Rectal smooth muscle tissue (tissue), 1 donor: ENCODE measurements around the gene GPC5.

ENCODE experiments used
- H3K27ac ChIP-seq: one replicate; pipeline ENCODE4 v1.7.0; 2013; ENCODE audit warnings: low read depth, low read length, inconsistent platforms
- H3K27me3 ChIP-seq: one replicate; pipeline ENCODE4 v1.7.0; 2013; ENCODE audit warnings: low read length; ENCODE audit not compliant: control insufficient read depth, insufficient read depth
- H3K36me3 ChIP-seq: one replicate; pipeline ENCODE4 v1.7.0; 2013; ENCODE audit warnings: low read length; ENCODE audit not compliant: control insufficient read depth, insufficient read depth
- H3K4me1 ChIP-seq: one replicate; pipeline ENCODE4 v1.7.0; 2013; ENCODE audit warnings: low read length; ENCODE audit not compliant: control insufficient read depth, insufficient read depth
- H3K4me3 ChIP-seq: one replicate; pipeline ENCODE4 v1.7.0; 2013; ENCODE audit warnings: low read length
- H3K9ac ChIP-seq: one replicate; pipeline ENCODE4 v1.7.0; 2013; ENCODE audit warnings: low read length

Gene GPC5

GRCh38 chr13:92553470-92554114 lies 1155.2 kb downstream of the GPC5 start:
- no peaks in the 10 kb centered on the region for H3K36me3 ChIP-seq
- H3K27me3 ChIP-seq = no peaks in the 10 kb centered on the region
- no peaks in the 10 kb centered on the region for H3K4me1 ChIP-seq
- H3K27ac ChIP-seq = no peak overlapping the region
- H3K4me3 ChIP-seq = no peak overlapping the region
- no peak overlapping the region for H3K9ac ChIP-seq

- no peak overlapping the region for H3K4me3 ChIP-seq
Measured at GRCh38 chr13:92560883-92561282, 1162.5 kb downstream of the GPC5 start.

GRCh38 chr13:92564942-92565341 lies 1166.5 kb downstream of the GPC5 start:
- Histone ChIP-seq H3K9ac (no peak overlapping the region), H3K36me3 (no peaks in the 10 kb centered on the region), H3K27me3 (no peaks in the 10 kb centered on the region), H3K4me1 (no peaks in the 10 kb centered on the region), H3K4me3 (no peak overlapping the region), H3K27ac (no peak overlapping the region)

More at GRCh38 chr13:92560883-92561282, 1162.5 kb downstream of the GPC5 start:
- no peak overlapping the region for H3K9ac ChIP-seq
- H3K36me3 ChIP-seq = no peaks in the 10 kb centered on the region
- no peak overlapping the region for H3K27ac ChIP-seq
- H3K4me1 ChIP-seq = no peaks in the 10 kb centered on the region
- no peaks in the 10 kb centered on the region for H3K27me3 ChIP-seq

GRCh38 chr13:92566767-92567166 lies 1168.3 kb downstream of the GPC5 start:
- H3K4me1 ChIP-seq = no peaks in the 10 kb centered on the region
- no peak overlapping the region for H3K9ac ChIP-seq
- H3K27ac ChIP-seq = no peak overlapping the region
- no peak overlapping the region for H3K4me3 ChIP-seq
- no peaks in the 10 kb centered on the region for H3K36me3 ChIP-seq
- H3K27me3 ChIP-seq = no peaks in the 10 kb centered on the region

GRCh38 chr13:92572190-92572589 lies 1173.8 kb downstream of the GPC5 start:
- Histone ChIP-seq H3K4me3 (no peak overlapping the region), H3K4me1 (no peaks in the 10 kb centered on the region), H3K27me3 (no peaks in the 10 kb centered on the region), H3K9ac (no peak overlapping the region), H3K36me3 (no peaks in the 10 kb centered on the region), H3K27ac (no peak overlapping the region)

GRCh38 chr13:92573467-92574057 lies 1175.1 kb downstream of the GPC5 start:
- Histone ChIP-seq H3K4me1 (no peaks in the 10 kb centered on the region), H3K4me3 (no peak overlapping the region), H3K36me3 (no peaks in the 10 kb centered on the region), H3K27me3 (no peaks in the 10 kb centered on the region), H3K9ac (no peak overlapping the region), H3K27ac (no peak overlapping the region)

GRCh38 chr13:92574499-92574898 lies 1176.1 kb downstream of the GPC5 start:
- H3K27me3 ChIP-seq = no peaks in the 10 kb centered on the region
- H3K36me3 ChIP-seq = no peaks in the 10 kb centered on the region
- no peak overlapping the region for H3K9ac ChIP-seq
- no peak overlapping the region for H3K4me3 ChIP-seq
- H3K27ac ChIP-seq = no peak overlapping the region
- H3K4me1 ChIP-seq = no peaks in the 10 kb centered on the region

- Histone ChIP-seq H3K27me3 (no peaks in the 10 kb centered on the region), H3K4me1 (no peaks in the 10 kb centered on the region), H3K36me3 (no peaks in the 10 kb centered on the region), H3K4me3 (no peak overlapping the region), H3K27ac (no peak overlapping the region), H3K9ac (no peak overlapping the region)
Measured at GRCh38 chr13:92575777-92576176, 1177.4 kb downstream of the GPC5 start.

- Histone ChIP-seq H3K27ac (no peak overlapping the region), H3K9ac (no peak overlapping the region), H3K36me3 (no peaks in the 10 kb centered on the region), H3K4me1 (no peaks in the 10 kb centered on the region), H3K27me3 (no peaks in the 10 kb centered on the region), H3K4me3 (no peak overlapping the region)
Measured at GRCh38 chr13:92578358-92578757, 1179.9 kb downstream of the GPC5 start.

- H3K36me3 ChIP-seq = no peaks in the 10 kb centered on the region
- no peak overlapping the region for H3K9ac ChIP-seq
- H3K27ac ChIP-seq = no peak overlapping the region
- no peak overlapping the region for H3K4me3 ChIP-seq
- no peaks in the 10 kb centered on the region for H3K27me3 ChIP-seq
- H3K4me1 ChIP-seq = no peaks in the 10 kb centered on the region
Measured at GRCh38 chr13:92589955-92590354, 1191.5 kb downstream of the GPC5 start.

- no peaks in the 10 kb centered on the region for H3K36me3 ChIP-seq
- H3K27me3 ChIP-seq = no peaks in the 10 kb centered on the region
- no peak overlapping the region for H3K9ac ChIP-seq
- no peak overlapping the region for H3K4me3 ChIP-seq
- no peak overlapping the region for H3K27ac ChIP-seq
- H3K4me1 ChIP-seq = no peaks in the 10 kb centered on the region
Measured at GRCh38 chr13:92590503-92590908, 1192.1 kb downstream of the GPC5 start.

- H3K9ac ChIP-seq = no peak overlapping the region
- H3K36me3 ChIP-seq = no peaks in the 10 kb centered on the region
- no peak overlapping the region for H3K27ac ChIP-seq
- H3K27me3 ChIP-seq = no peaks in the 10 kb centered on the region
- H3K4me1 ChIP-seq = no peaks in the 10 kb centered on the region
- H3K4me3 ChIP-seq = no peak overlapping the region
Measured at GRCh38 chr13:92591117-92591516, 1192.7 kb downstream of the GPC5 start.

GRCh38 chr13:92592757-92593156 lies 1194.3 kb downstream of the GPC5 start:
- Histone ChIP-seq H3K9ac (no peak overlapping the region), H3K4me3 (no peak overlapping the region), H3K36me3 (no peaks in the 10 kb centered on the region), H3K27me3 (no peaks in the 10 kb centered on the region), H3K4me1 (no peaks in the 10 kb centered on the region), H3K27ac (no peak overlapping the region)
